ENCODE measurements around the gene ALKBH1. TPM values are rescaled to one million over a fixed set of nuclear protein-coding genes. Genes with fewer than 3 reads are reported as not detected.

Gene ALKBH1
- total and polyA plus RNA-seq, 9 of the 15 experiments (the other 6 are each of a cell fraction or from before 2014, with no cell fraction given): 5.3 to 19.4 (median 10.7) TPM

GRCh38 chr14:77710364-77710763 is 2.5 kb upstream of the ALKBH1 start (continued):
- TF ChIP-seq, protein P1, sequence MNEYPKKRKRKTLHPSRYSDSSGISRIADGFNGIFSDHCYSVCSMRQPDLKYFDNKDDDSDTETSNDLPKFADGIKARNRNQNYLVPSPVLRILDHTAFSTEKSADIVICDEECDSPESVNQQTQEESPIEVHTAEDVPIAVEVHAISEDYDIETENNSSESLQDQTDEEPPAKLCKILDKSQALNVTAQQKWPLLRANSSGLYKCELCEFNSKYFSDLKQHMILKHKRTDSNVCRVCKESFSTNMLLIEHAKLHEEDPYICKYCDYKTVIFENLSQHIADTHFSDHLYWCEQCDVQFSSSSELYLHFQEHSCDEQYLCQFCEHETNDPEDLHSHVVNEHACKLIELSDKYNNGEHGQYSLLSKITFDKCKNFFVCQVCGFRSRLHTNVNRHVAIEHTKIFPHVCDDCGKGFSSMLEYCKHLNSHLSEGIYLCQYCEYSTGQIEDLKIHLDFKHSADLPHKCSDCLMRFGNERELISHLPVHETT (CRISPR knock-in tag; conservative IDR thresholded peaks at IDR 0.05 in 1 of 2, IDR thresholded peaks at IDR 0.05 in 1 of 2): no peak
- TF ChIP-seq ZNF174 (CRISPR knock-in tag; IDR thresholded peaks at IDR 0.05): no peak
- no peak for TF ChIP-seq HNRNPUL1 (IDR thresholded peaks at IDR 0.05; ENCODE audit: low read length)

GRCh38 chr14:77709412-77709811 is 1.6 kb upstream of the ALKBH1 start:
- no TSS peak for BruUV-seq (replicated peaks)
- FAIRE-seq: no peak
- H3K4me3 ChIP-seq: peak overlapping the region; percentile 82

More at GRCh38 chr14:77709412-77709811, 1.6 kb upstream of the ALKBH1 start:
- Histone ChIP-seq H3K27ac (ENCODE audit: extremely low read depth, low read depth, low read length) (peak overlapping the region; percentile 87; the same call in 2 of the 3 replicates), H3K36me3 (ENCODE audit: control insufficient read depth, insufficient read depth, low read length) (peaks cover 61% of the 10 kb centered on the region), H3K27me3 (ENCODE audit: control insufficient read depth in 2 of 2, insufficient read depth in 2 of 2, low read length in 2 of 2) (no peaks in the 10 kb centered on the region), H3K9ac (ENCODE audit: insufficient read depth in 1 of 2, low read depth in 2 of 2, low read length in 2 of 2) (peak overlapping the region in 1 of 2 experiments; percentile 84; a peak in 2 of 4 replicates), H3K9me3 (replicated peaks; ENCODE audit: control insufficient read depth, insufficient read depth, low read depth, low read length) (no peaks in the 10 kb centered on the region), H3K4me2 (ENCODE audit: insufficient read depth, low read length) (peak overlapping the region; percentile 99), H3K4me1 (replicated peaks in 1 of 2; ENCODE audit: control insufficient read depth in 2 of 2, insufficient read depth in 2 of 2, low read length in 2 of 2) (peaks cover 0 to 6% of the 10 kb centered on the region in 2 experiments; a peak in 2 of 5 replicates), H3K79me2 (ENCODE audit: control insufficient read depth, insufficient read depth, low read length) (peaks cover 81% of the 10 kb centered on the region), H2AFZ (ENCODE audit: low read depth, low read length) (no peak overlapping the region), H4K20me1 (replicated peaks; ENCODE audit: control insufficient read depth, insufficient read depth, low read length) (0 out of 2 replicates have a peak, but pooled peaks cover 2% of the 10 kb centered on the region), H3K9me1 (ENCODE audit: control insufficient read depth, insufficient read depth, low read length) (no peaks in the 10 kb centered on the region)
- ChIA-PET POLR2A (no interaction called here), CTCF (ENCODE audit: low intra/inter-chr PET ratio) (no interaction called here)
- WGBS (ENCODE audit: insufficient coverage, low coverage, missing lambda C conversion rate): 9% methylated on average over 3 of the region's 3 CpGs
- DNase-seq (ENCODE audit: extremely low read depth in 1 of 4, low spot score in 3 of 4): no peak
- TF ChIP-seq RBFOX2 (IDR thresholded peaks at IDR 0.05; ENCODE audit: low read depth, low read length): 0 out of 2 replicates have a peak, but pooled peaks have one; percentile 8
- peak; percentile 18; the same call in 1 of the 2 replicates for TF ChIP-seq ZNF316 (IDR thresholded peaks at IDR 0.05)
- TF ChIP-seq MAFG (tag; conservative IDR thresholded peaks at IDR 0.05): no peak
- no peak for TF ChIP-seq MGA (IDR thresholded peaks at IDR 0.05)
- no peak for TF ChIP-seq ZNF436 (CRISPR knock-in tag; IDR thresholded peaks at IDR 0.05)
- TF ChIP-seq NCOA1 (IDR thresholded peaks at IDR 0.05; ENCODE audit: low read depth): no peak
- in situ Hi-C loops (cut with MboI): no loop called here
- no peak for ATAC-seq
- intact Hi-C loops (cut with micrococcal nuclease): loop anchor here (5.0 kb wide), 1 partner anchor 92 kb away; the partner anchor contains the start of gene SPTLC2

All from K562 (cell line).